Fibroblast of lung (primary cell): ENCODE results near the gene ACOT7. TPM values are rescaled to one million over a fixed set of nuclear protein-coding genes. Genes with fewer than 3 reads are reported as not detected.

ENCODE experiments used
- DNase-seq, 2 donors: peaks; one replicate each; pipeline versions ENCODE4 v3.0.0 to v3.0.0-alpha.2; 2010; ENCODE audit warnings: low read depth in 2 of 2
- H2AFZ ChIP-seq: 2 replicates; pipeline ENCODE4 v1.5.1; 2012; ENCODE audit warnings: low read length, control low read depth, inconsistent platforms
- H3K27ac ChIP-seq: 2 replicates; pipeline ENCODE4 v1.5.1; 2011; ENCODE audit warnings: low read length, control low read depth; ENCODE audit not compliant: insufficient read depth
- H3K27me3 ChIP-seq: 2 replicates; pipeline ENCODE4 v1.5.1; 2011; ENCODE audit warnings: mild to moderate bottlenecking, low read length; ENCODE audit not compliant: control insufficient read depth, insufficient read depth
- H3K36me3 ChIP-seq: 2 replicates; pipeline ENCODE4 v1.5.1; 2011; ENCODE audit warnings: low read length; ENCODE audit not compliant: control insufficient read depth, insufficient read depth
- H3K4me1 ChIP-seq: 2 replicates; pipeline ENCODE4 v1.5.1; 2011; ENCODE audit warnings: low read length; ENCODE audit not compliant: control insufficient read depth, insufficient read depth; ENCODE audit errors: extremely low read depth
- H3K4me2 ChIP-seq: 2 replicates; pipeline ENCODE4 v1.5.1; 2011; ENCODE audit warnings: low read length, control low read depth; ENCODE audit not compliant: insufficient read depth; ENCODE audit errors: extremely low read depth
- H3K4me3 ChIP-seq, 4 experiments: fragments of 200-600 bp in 1 of 4; sonication (generic) in 1 of 4; replicated peaks in 1 of 4; 2 replicates each; pipeline ENCODE4 v1.5.1; 2011 to 2016; ENCODE audit warnings: low read length in 4 of 4, low read depth in 3 of 4, mild to moderate bottlenecking in 3 of 4, control low read depth in 2 of 4, inconsistent platforms in 1 of 4, mixed read lengths in 1 of 4; ENCODE audit not compliant: insufficient read depth in 1 of 4; ENCODE audit errors: control extremely low read depth in 1 of 4
- H3K79me2 ChIP-seq: 2 replicates; pipeline ENCODE4 v1.5.1; 2012; ENCODE audit warnings: mild to moderate bottlenecking, low read length, inconsistent platforms; ENCODE audit not compliant: control insufficient read depth, insufficient read depth
- H3K9ac ChIP-seq: 2 replicates; pipeline ENCODE4 v1.5.1; 2011; ENCODE audit warnings: mild to moderate bottlenecking, low read length, control low read depth; ENCODE audit not compliant: insufficient read depth
- H3K9me3 ChIP-seq: 2 replicates; pipeline ENCODE4 v1.5.1; 2012; ENCODE audit warnings: low read depth, low read length; ENCODE audit not compliant: control insufficient read depth, insufficient read depth
- H4K20me1 ChIP-seq: 2 replicates; pipeline ENCODE4 v1.5.1; 2011; ENCODE audit warnings: low read length; ENCODE audit not compliant: control insufficient read depth, insufficient read depth; ENCODE audit errors: extremely low read depth
- CTCF ChIP-seq, 2 donors: IDR thresholded peaks in 1 of 2; conservative IDR thresholded peaks in 1 of 2; 1 replicate in 1 of 2; 2 replicates in 1 of 2; pipeline ENCODE4 v1.5.1; 2011 to 2012; ENCODE audit warnings: low read length in 2 of 2, control low read depth in 1 of 2, inconsistent platforms in 1 of 2, low read depth in 1 of 2, mild to moderate bottlenecking in 1 of 2
- EZH2 ChIP-seq: IDR thresholded peaks from 2 replicates; pipeline ENCODE4 v1.5.1; 2012; ENCODE audit warnings: low read length, control low read depth, mild to moderate bottlenecking; ENCODE audit errors: missing control alignments
- polyA plus RNA-seq, 2 donors: library from polyadenylated mRNA; depleted of rRNA in 1 of 2; stranded (reverse) in 1 of 2; unstranded in 1 of 2; fragments of >200 nt; gene quantifications; 2 replicates each; pipeline ENCODE4 v1.2.1, GENCODE V29; 2011 to 2012; ENCODE audit warnings: missing spikeins in 1 of 2
- total RNA-seq: library from RNA; depleted of rRNA; stranded (reverse); fragments of >200 nt; gene quantifications from 2 replicates; pipeline ENCODE4 v1.2.1, GENCODE V29; 2014

The ACOT7 gene
- total and polyA plus RNA-seq, 2 donors (not counting 1 experiment from before 2014, with no cell fraction given), result 50.7 to 58.0 TPM

GRCh38 chr1:6426972-6427350, 33.4 kb upstream of the ACOT7 start:
- DNase-seq, result no peak
- Histone ChIP-seq H3K36me3 (no peaks in the 10 kb centered on the region), H2AFZ (no peak overlapping the region), H3K4me3 (no peak overlapping the region), H4K20me1 (no peaks in the 10 kb centered on the region), H3K9ac (no peak overlapping the region), H3K4me1 (no peaks in the 10 kb centered on the region), H3K4me2 (no peak overlapping the region), H3K79me2 (no peaks in the 10 kb centered on the region), H3K9me3 (no peaks in the 10 kb centered on the region), H3K27me3 (peaks cover 34% of the 10 kb centered on the region), H3K27ac (no peak overlapping the region)
- no peak for TF ChIP-seq CTCF (conservative IDR thresholded peaks at IDR 0.05 in 1 of 2, IDR thresholded peaks at IDR 0.05 in 1 of 2; ENCODE audit: low read depth in 1 of 2, low read length in 2 of 2)
- TF ChIP-seq EZH2, result no peak

DNA sequence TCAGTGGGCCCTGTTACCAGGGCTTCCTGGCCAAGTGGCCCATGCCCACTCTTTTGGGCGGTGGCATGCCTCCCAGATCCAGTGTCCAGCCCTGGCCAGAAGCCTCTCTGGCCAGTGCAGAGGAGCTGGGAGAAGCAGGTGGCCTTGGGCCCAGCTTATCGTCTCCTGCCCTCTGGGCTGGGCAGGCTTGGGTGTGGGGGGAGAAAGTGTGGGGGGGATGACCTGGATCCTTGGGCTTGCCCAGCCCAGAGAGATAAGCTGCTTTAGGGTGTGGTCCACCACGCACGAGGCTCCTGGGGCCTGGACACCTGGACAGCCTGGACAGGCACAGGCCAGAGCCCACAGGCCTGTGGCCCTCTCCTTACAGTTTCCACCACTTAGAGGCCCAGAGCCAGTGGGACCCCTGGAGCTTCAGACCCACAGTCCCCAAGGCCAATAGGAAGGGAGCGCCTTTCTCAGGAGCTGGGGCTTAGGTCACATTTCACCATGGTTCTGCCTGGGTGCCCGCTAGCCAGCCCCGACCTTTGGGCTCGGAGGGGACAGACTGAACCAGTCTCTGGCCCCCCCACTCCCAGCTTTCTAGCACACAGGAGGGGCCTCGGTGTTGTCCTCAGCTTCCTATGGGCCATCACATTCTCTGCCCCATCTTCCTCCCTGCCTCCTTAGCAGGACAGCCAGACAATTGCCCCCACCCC, 32.9 kb upstream of the ACOT7 start:
- H3K27ac ChIP-seq, result no peak overlapping the region
- no peak overlapping the region for H3K4me2 ChIP-seq
- no peak overlapping the region for H2AFZ ChIP-seq
- H3K9ac ChIP-seq, result no peak overlapping the region
- H3K9me3 ChIP-seq, result no peaks in the 10 kb centered on the region
- no peaks in the 10 kb centered on the region for H3K79me2 ChIP-seq
- peaks cover 37% of the 10 kb centered on the region for H3K27me3 ChIP-seq
- TF ChIP-seq EZH2 (no peak), CTCF (conservative IDR thresholded peaks at IDR 0.05 in 1 of 2, IDR thresholded peaks at IDR 0.05 in 1 of 2; ENCODE audit: low read depth in 1 of 2, low read length in 2 of 2) (no peak)
- H3K4me3 ChIP-seq, result no peak overlapping the region
- DNase-seq, result no peak
- H3K36me3 ChIP-seq, result no peaks in the 10 kb centered on the region
- no peaks in the 10 kb centered on the region for H4K20me1 ChIP-seq
- no peaks in the 10 kb centered on the region for H3K4me1 ChIP-seq

DNA sequence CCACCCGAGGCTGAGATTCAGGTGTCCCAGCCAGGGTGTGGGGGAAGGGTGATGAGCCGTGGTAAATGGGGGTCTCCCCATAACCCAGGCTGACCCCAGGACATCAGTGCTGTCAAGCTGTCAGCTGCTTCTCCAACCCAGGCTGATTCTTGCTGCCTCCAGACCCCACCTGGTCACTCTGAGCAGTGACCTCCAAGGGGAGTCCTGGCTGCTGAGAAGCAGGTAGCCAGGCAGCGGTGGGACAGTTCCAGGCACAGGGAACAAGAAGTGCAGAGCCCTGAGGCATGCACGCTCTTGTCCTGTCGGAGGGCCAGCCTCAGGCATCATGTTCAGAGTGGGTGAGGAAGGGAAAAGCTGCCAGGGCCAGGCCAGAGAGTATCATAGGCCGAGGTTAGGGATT, 32.1 kb upstream of the ACOT7 start:
- H3K9ac ChIP-seq, result no peak overlapping the region
- H4K20me1 ChIP-seq, result no peaks in the 10 kb centered on the region
- no peak for DNase-seq
- H3K27ac ChIP-seq, result no peak overlapping the region
- no peaks in the 10 kb centered on the region for H3K36me3 ChIP-seq
- TF ChIP-seq CTCF (conservative IDR thresholded peaks at IDR 0.05 in 1 of 2, IDR thresholded peaks at IDR 0.05 in 1 of 2; ENCODE audit: low read depth in 1 of 2, low read length in 2 of 2), result no peak
- no peak for TF ChIP-seq EZH2
- H3K4me1 ChIP-seq, result no peaks in the 10 kb centered on the region
- peaks cover 42% of the 10 kb centered on the region for H3K27me3 ChIP-seq
- H3K79me2 ChIP-seq, result no peaks in the 10 kb centered on the region
- no peak overlapping the region for H3K4me3 ChIP-seq
- H3K9me3 ChIP-seq, result no peaks in the 10 kb centered on the region
- H3K4me2 ChIP-seq, result no peak overlapping the region
- no peak overlapping the region for H2AFZ ChIP-seq
